Fibroblast of the conjunctiva (primary cell): ENCODE measurements around the gene IL5RA.

ENCODE experiments used
- DNase-seq: peaks from one replicate; pipeline ENCODE4 v3.0.0-alpha.2; 2010; ENCODE audit warnings: low read depth

Gene IL5RA

DNA sequence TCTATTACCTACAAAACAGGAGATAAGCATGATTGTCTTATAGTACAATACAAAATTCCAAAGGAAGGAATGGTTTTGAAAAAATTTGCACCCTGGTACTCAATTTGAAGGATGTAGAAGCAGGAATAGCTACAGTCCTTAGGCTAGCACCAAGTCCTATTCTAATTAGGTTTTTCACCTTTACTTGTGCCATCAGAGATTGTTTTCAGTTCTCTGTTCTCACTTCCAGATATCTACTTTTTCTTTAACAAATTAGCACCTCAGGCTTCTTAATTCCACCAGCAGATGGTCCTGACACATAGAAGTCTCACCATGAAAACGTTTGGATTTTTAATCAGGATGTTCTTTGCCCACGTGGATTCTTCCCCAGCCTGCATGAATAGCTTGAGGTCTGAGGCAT, 43.8 kb downstream of the IL5RA start:
- no peak for DNase-seq

- DNase-seq: no peak
Observed at GRCh38 chr3:3065876-3066275, 44.3 kb downstream of the IL5RA start.

DNA sequence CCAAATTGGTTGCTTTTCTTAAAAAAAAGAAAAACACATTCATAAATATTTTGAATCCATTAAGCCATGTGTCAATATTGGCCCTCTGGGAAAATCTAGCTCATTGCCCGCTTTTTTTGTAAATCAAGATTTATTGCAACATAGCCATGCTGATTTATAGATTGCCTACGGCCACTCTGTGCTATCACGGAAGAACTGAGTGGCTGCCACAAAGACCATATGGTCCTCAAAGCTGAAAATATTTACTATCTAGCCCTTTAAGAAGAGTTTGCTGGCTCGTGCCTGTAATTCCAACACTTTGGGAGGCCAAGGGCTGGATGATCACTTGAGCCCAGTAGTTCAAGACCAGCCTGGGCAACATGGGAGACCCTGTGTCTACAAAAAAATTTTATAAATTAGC, 45.9 kb downstream of the IL5RA start:
- DNase-seq: no peak

DNA sequence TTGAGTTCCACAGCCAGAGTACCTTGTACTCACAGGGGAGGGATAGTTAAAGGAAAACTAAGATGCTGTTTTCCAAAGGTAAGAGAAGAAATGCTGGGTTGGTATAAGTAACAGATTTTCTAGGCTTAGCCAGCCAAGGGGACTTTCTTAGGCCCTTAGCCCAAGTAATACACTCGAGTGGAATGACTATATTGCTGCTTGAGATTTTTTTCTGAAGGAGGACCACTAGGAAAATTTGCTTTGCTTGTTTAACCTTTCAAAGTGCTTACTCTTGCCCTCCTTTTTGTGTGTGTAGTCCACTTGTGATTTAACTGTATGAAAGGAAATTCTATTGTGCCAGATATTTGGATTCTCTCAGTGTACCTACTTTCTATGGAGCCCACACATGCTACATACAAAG, 50.5 kb downstream of the IL5RA start:
- DNase-seq: no peak

DNA sequence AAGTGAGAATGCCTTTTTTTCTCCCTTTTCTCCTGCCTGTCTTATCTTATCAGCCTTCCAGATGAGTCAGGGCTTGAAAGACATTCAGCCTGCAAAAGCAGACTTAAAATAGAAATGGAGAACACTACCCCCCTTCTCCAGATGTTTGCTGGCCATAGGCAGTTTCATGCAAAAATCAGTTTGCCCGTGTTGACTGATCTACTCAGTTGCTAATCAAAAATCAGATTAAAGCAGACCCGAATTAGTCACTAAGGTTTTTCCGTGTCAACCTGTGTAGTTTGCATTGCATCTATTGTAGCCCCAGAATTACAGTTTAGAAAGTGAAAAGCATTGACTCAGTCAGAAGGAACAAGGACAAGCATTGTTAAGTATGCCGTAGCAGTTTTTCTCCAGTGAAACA, 56.2 kb downstream of the IL5RA start:
- DNase-seq: no peak

GRCh38 chr3:3038201-3038991, 71.8 kb downstream of the IL5RA start:
- DNase-seq: no peak

- no peak for DNase-seq
Observed at GRCh38 chr3:3037156-3037555, 73.0 kb downstream of the IL5RA start.

- no peak for DNase-seq
Observed at GRCh38 chr3:3031326-3031725, 78.8 kb downstream of the IL5RA start.

DNA sequence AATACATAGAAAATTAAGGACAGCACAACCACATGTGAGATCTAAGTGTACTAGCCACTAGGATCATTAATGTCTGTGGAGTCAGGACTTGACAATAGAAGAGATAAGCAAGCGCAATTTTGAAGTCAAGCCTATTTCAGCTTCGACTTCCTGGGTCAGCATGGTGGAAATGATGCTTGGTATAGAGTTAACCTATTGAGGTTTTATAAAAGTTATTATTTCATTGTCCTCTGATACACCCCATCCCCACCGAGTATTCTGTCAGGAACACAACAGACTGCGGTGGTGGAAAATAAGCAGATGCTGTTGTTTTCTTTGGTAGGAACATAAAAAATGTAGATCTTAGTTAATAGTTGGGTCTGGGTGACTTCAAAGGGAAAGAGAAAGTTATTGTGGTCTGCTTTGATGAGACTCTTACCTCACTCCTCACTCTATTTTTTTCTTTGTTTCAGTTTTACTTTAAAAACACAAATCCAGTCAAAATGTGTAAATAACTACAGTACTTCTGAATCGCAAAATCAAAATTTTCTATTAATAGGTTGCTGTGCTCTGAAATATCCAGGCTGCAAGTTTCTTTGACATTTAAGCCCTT, 82.1 kb downstream of the IL5RA start:
- DNase-seq: no peak

DNA sequence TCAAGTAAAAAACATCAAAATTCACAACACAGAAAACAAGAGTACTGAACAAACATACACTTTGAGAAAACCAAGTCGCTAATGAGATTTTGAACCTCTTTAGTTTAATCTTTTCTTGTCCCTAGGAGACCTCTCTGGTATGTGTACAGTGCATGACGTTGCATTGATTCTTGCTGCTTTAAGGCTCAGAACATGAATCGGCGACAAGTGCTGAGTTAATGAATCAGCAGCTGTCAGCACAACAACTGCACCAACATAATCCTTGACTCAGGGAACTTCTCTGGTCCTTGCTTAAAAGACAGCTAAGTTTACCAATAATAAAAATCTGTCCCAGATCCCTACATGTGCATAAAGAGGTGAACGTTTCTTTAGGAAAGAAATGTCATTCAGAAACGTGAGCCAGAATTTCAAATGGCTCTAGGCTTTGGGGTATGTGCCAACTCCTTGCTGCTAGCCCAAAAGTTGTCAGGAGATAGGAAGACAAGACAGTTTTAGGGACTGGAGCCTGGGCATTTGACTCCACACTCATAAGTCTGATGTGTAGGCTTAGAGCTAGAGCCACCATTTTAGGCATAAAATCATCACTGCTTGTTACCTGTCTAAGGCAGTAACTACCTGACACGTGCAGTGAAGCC, 86.9 kb downstream of the IL5RA start:
- no peak for DNase-seq

GRCh38 chr3:3020209-3020608, 90.0 kb downstream of the IL5RA start:
- no peak for DNase-seq
